Endodermal cell (in vitro differentiated cells): ENCODE measurements around the gene BRD4. TPM values are rescaled to one million over a fixed set of nuclear protein-coding genes. Genes with fewer than 3 reads are reported as not detected.
A peak's percentile ranks its signal among the peaks of the same experiment; 100 is the strongest.

Source experiments
- DNase-seq: peaks from one replicate; pipeline ENCODE4 v3.0.0-alpha.2; 2017
- H3K27ac ChIP-seq: 2 replicates; pipeline ENCODE4 v1.5.1; 2013; ENCODE audit warnings: mild to moderate bottlenecking, low read depth, low read length, moderate library complexity
- H3K27me3 ChIP-seq: 2 replicates; pipeline ENCODE4 v1.6.1; 2013; ENCODE audit warnings: mild to moderate bottlenecking, low read length, moderate library complexity; ENCODE audit not compliant: insufficient read depth, control insufficient read depth, poor library complexity, severe bottlenecking
- H3K36me3 ChIP-seq: 2 replicates; pipeline ENCODE4 v1.7.0; 2013; ENCODE audit warnings: mild to moderate bottlenecking, low read length, moderate library complexity; ENCODE audit not compliant: control insufficient read depth, insufficient read depth
- H3K4me1 ChIP-seq: one replicate; pipeline ENCODE4 v1.7.0; 2013; ENCODE audit warnings: low read length; ENCODE audit not compliant: control insufficient read depth, insufficient read depth
- H3K4me3 ChIP-seq: 2 replicates; pipeline ENCODE4 v1.5.1; 2013; ENCODE audit warnings: mild to moderate bottlenecking, low read length, moderate library complexity
- H3K9ac ChIP-seq: 2 replicates; pipeline ENCODE4 v1.6.1; 2013; ENCODE audit warnings: mild to moderate bottlenecking, low read length, moderate library complexity; ENCODE audit not compliant: poor library complexity, severe bottlenecking; ENCODE audit errors: extremely low read depth
- H3K9me3 ChIP-seq: 2 replicates; pipeline ENCODE4 v1.6.1; 2013; ENCODE audit warnings: mild to moderate bottlenecking, low read length, moderate library complexity; ENCODE audit not compliant: control insufficient read depth
- H3K27ac Mint-ChIP-seq: 2 replicates; pipeline ENCODE4 v1.8.0; 2020; ENCODE audit warnings: mixed read lengths
- H3K27me3 Mint-ChIP-seq: 2 replicates; pipeline ENCODE4 v1.8.0; 2021; ENCODE audit warnings: mild to moderate bottlenecking, mixed read lengths; ENCODE audit not compliant: insufficient read depth
- H3K36me3 Mint-ChIP-seq: 2 replicates; pipeline ENCODE4 v1.8.0; 2020; ENCODE audit warnings: low read depth, mixed read lengths
- H3K4me1 Mint-ChIP-seq: 2 replicates; pipeline ENCODE4 v1.8.0; 2020; ENCODE audit warnings: mixed read lengths
- H3K4me3 Mint-ChIP-seq: 2 replicates; pipeline ENCODE4 v1.8.0; 2020; ENCODE audit warnings: mild to moderate bottlenecking, moderate library complexity, mixed read lengths
- H3K9me3 Mint-ChIP-seq: 2 replicates; pipeline ENCODE4 v1.8.0; 2020; ENCODE audit warnings: mild to moderate bottlenecking, mixed read lengths
- WGBS, 2 experiments: methylation state at CpG; one replicate each; pipeline versions ENCODE4 v1.1.5 to v1.1.7; 2013; ENCODE audit warnings: missing lambda C conversion rate in 2 of 2, mixed read lengths in 1 of 2; ENCODE audit not compliant: insufficient coverage in 1 of 2, insufficient read length in 1 of 2; 5-methylcytosine and 5-hydroxymethylcytosine counted together
- total RNA-seq, 2 donors: library from RNA; stranded (reverse); fragmentation: NEBNext Ultra II Directional in 1 of 2; extraction: Animal tissue kit (Norgen Biotek cat#: 25700) in 1 of 2; gene quantifications; 2 replicates in 1 of 2; 3 replicates in 1 of 2; pipeline ENCODE4 v1.2.1, GENCODE V29; 2021
- TF ChIP-seq, protein P1 (sequence below): fragments of 200-600 bp; sonication (generic); conservative IDR thresholded peaks from 2 replicates; pipeline ENCODE4 v1.5.0; 2021; ENCODE audit warnings: antibody characterized with exemption, mild to moderate bottlenecking

The BRD4 gene
- total RNA-seq, 2 donors from 2014 or later: 149 to 156 TPM

DNA sequence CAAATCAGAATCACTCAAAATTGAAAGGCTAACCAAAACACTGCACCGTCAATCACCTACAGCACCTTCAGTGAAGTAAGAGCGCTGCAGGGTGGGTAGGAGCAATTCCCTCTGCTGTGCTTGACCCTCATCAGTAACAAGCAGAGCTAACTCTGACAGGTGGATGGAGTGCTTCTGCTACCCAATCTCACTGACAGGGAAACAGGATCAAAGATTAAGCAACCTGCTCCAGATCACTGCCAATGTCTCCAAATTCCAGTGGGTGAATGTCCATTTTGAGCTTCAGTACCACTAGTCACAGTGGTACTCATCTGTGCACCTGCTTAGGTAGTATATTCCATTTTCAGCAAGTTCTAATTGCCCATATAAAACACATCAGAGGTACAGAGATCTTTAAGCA, 25.2 kb downstream of the BRD4 start:
- no peaks in the 10 kb centered on the region for H3K27me3 ChIP-seq
- H3K9ac ChIP-seq: no peak overlapping the region
- Mint-ChIP-seq H3K4me1 (peaks cover 21% of the 10 kb centered on the region), H3K27me3 (no peaks in the 10 kb centered on the region), H3K36me3 (peaks cover 7% of the 10 kb centered on the region), H3K4me3 (no peak overlapping the region), H3K27ac (no peak overlapping the region), H3K9me3 (no peaks in the 10 kb centered on the region)
- DNase-seq: no peak
- H3K27ac ChIP-seq: no peak overlapping the region
- peaks cover 11% of the 10 kb centered on the region for H3K36me3 ChIP-seq
- no peak overlapping the region for H3K4me3 ChIP-seq
- TF ChIP-seq, protein P1, sequence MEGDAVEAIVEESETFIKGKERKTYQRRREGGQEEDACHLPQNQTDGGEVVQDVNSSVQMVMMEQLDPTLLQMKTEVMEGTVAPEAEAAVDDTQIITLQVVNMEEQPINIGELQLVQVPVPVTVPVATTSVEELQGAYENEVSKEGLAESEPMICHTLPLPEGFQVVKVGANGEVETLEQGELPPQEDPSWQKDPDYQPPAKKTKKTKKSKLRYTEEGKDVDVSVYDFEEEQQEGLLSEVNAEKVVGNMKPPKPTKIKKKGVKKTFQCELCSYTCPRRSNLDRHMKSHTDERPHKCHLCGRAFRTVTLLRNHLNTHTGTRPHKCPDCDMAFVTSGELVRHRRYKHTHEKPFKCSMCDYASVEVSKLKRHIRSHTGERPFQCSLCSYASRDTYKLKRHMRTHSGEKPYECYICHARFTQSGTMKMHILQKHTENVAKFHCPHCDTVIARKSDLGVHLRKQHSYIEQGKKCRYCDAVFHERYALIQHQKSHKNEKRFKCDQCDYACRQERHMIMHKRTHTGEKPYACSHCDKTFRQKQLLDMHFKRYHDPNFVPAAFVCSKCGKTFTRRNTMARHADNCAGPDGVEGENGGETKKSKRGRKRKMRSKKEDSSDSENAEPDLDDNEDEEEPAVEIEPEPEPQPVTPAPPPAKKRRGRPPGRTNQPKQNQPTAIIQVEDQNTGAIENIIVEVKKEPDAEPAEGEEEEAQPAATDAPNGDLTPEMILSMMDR: no peak
- H3K9me3 ChIP-seq: peaks cover 17% of the 10 kb centered on the region
- no peaks in the 10 kb centered on the region for H3K4me1 ChIP-seq
- 91 to 100% methylated on average over 1 to 2 of the region's 2 CpGs for WGBS, 2 experiments

DNA sequence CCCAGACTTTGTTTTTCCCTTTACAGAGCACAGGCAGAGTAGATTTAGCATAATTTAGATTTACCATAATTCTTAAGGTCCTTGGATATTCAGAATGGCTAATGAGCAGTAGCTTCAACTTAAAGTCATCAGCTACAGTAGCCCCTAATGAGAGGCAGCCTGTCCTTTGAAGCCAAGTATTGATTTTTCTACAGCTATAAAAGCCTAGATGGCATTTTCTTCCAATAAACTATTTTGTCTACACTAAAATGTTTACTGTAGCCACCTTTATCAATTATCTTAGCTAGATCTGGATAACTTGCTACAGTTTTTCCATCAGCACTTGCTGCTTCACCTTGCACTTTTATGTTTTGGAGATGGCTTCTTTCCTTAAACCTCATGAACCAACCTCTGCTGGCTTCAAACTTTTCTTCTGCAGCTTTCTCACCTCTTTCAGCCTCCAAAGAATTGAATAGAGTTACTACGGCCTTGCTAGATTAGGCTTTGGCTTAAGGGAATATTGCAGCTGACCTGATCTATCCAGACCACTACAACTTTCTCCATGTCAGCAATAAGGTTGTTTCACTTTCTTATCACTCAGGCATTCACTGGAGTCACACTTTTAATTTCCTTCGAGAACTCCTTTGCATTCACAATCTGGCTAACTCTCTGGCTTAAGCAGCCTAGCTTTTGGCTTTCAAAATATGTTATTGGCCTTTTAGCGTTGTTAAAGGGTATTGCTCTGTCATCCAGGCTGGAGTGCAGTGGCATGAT, 26.6 kb downstream of the BRD4 start:
- Histone ChIP-seq H3K4me3 (no peak overlapping the region), H3K9ac (no peak overlapping the region), H3K4me1 (no peaks in the 10 kb centered on the region), H3K36me3 (peaks cover 11% of the 10 kb centered on the region), H3K27ac (no peak overlapping the region), H3K27me3 (no peaks in the 10 kb centered on the region), H3K9me3 (peaks cover 17% of the 10 kb centered on the region)
- Mint-ChIP-seq H3K4me3 (no peak overlapping the region), H3K4me1 (peaks cover 21% of the 10 kb centered on the region), H3K27ac (no peak overlapping the region), H3K9me3 (no peaks in the 10 kb centered on the region), H3K27me3 (no peaks in the 10 kb centered on the region), H3K36me3 (peaks cover 8% of the 10 kb centered on the region)
- TF ChIP-seq, protein P1: no peak
- no peak for DNase-seq
- 86 to 97% methylated on average over 3 of the region's 3 CpGs for WGBS, 2 experiments

- peaks cover 22% of the 10 kb centered on the region for H3K4me1 Mint-ChIP-seq
- Histone ChIP-seq H3K4me3 (no peak overlapping the region), H3K9me3 (peaks cover 17% of the 10 kb centered on the region), H3K4me1 (no peaks in the 10 kb centered on the region), H3K9ac (no peak overlapping the region), H3K27me3 (no peaks in the 10 kb centered on the region), H3K36me3 (peaks cover 11% of the 10 kb centered on the region), H3K27ac (no peak overlapping the region)
- DNase-seq: no peak
- peaks cover 10% of the 10 kb centered on the region for H3K36me3 Mint-ChIP-seq
- WGBS, 2 experiments: 91 to 93% methylated on average over 10 of the region's 10 CpGs
- no peaks in the 10 kb centered on the region for H3K9me3 Mint-ChIP-seq
- H3K27ac Mint-ChIP-seq: peak overlapping the region; percentile 45
- TF ChIP-seq, protein P1: no peak
- H3K27me3 Mint-ChIP-seq: no peaks in the 10 kb centered on the region
- H3K4me3 Mint-ChIP-seq: no peak overlapping the region
These were observed 28.1 kb downstream of the BRD4 start for GRCh38 chr19:15304140-15304705.
